Astrocyte (in vitro differentiated cells and primary cell): ENCODE data around the gene MAG.
"Not testable (repeated sequence)": the region's sequence is repeated elsewhere in the genome, so short reads cannot be mapped to it uniquely, and the experiment has no call there.

Source experiments
- EZH2 ChIP-seq: IDR thresholded peaks from 2 replicates; pipeline ENCODE4 v1.6.1; 2012; ENCODE audit warnings: mild to moderate bottlenecking, low read length, inconsistent platforms; ENCODE audit not compliant: insufficient read depth
- TF ChIP-seq, protein P1 (sequence below): IDR thresholded peaks from 2 replicates; pipeline ENCODE4 v1.5.1; 2011; ENCODE audit warnings: low read depth, mild to moderate bottlenecking, inconsistent platforms, low read length, moderate library complexity; ENCODE audit not compliant: insufficient read depth

DNA sequence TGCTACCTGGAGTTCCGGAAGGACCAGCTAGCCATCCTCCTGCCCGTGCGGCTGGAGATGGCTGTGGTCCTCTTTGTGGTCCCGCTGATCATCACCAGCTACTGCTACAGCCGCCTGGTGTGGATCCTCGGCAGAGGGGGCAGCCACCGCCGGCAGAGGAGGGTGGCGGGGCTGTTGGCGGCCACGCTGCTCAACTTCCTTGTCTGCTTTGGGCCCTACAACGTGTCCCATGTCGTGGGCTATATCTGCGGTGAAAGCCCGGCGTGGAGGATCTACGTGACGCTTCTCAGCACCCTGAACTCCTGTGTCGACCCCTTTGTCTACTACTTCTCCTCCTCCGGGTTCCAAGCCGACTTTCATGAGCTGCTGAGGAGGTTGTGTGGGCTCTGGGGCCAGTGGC lies 67.4 kb downstream of the MAG start:
- TF ChIP-seq, protein P1, sequence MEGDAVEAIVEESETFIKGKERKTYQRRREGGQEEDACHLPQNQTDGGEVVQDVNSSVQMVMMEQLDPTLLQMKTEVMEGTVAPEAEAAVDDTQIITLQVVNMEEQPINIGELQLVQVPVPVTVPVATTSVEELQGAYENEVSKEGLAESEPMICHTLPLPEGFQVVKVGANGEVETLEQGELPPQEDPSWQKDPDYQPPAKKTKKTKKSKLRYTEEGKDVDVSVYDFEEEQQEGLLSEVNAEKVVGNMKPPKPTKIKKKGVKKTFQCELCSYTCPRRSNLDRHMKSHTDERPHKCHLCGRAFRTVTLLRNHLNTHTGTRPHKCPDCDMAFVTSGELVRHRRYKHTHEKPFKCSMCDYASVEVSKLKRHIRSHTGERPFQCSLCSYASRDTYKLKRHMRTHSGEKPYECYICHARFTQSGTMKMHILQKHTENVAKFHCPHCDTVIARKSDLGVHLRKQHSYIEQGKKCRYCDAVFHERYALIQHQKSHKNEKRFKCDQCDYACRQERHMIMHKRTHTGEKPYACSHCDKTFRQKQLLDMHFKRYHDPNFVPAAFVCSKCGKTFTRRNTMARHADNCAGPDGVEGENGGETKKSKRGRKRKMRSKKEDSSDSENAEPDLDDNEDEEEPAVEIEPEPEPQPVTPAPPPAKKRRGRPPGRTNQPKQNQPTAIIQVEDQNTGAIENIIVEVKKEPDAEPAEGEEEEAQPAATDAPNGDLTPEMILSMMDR = not testable (repeated sequence)
- not testable (repeated sequence) for TF ChIP-seq EZH2
